HG02610 (cell line): ENCODE results near the gene DOCK1.

Source experiments
- ATAC-seq: cut with Tn5 transposase; IDR thresholded peaks from one replicate; pipeline ENCODE4 v1.9.1; 2021; ENCODE audit warnings: mild to moderate bottlenecking, moderate library complexity; ENCODE audit not compliant: unreplicated experiment

DOCK1 gene

GRCh38 chr10:127485153-127485857, 580.1 kb downstream of the DOCK1 start:
- ATAC-seq = no peak

- ATAC-seq = no peak
Measured at GRCh38 chr10:127486355-127486754, 581.1 kb downstream of the DOCK1 start.

- ATAC-seq = no peak
Measured at GRCh38 chr10:127492607-127493250, 587.5 kb downstream of the DOCK1 start.

- ATAC-seq = no peak
Measured at GRCh38 chr10:127496035-127496434, 590.8 kb downstream of the DOCK1 start.

- no peak for ATAC-seq
Measured at GRCh38 chr10:127497685-127498084, 592.5 kb downstream of the DOCK1 start.

GRCh38 chr10:127498087-127498486, 592.9 kb downstream of the DOCK1 start:
- no peak for ATAC-seq

- no peak for ATAC-seq
Measured at GRCh38 chr10:127500127-127500526, 594.9 kb downstream of the DOCK1 start.
